Left renal pelvis (tissue), 4 donors: Measurements from ENCODE around the gene DACT2. TPM values are rescaled to one million over a fixed set of nuclear protein-coding genes. Genes with fewer than 3 reads are reported as not detected.
"Not testable (repeated sequence)": the region's sequence is repeated elsewhere in the genome, so short reads cannot be mapped to it uniquely, and the experiment has no call there.

ENCODE experiments used
- DNase-seq, 4 donors: peaks; one replicate each; pipeline ENCODE4 v3.0.0-alpha.2; 2013; ENCODE audit warnings: low read depth in 4 of 4, low spot score in 3 of 4
- polyA plus RNA-seq, 4 donors: library from polyadenylated mRNA; unstranded; fragments of 120-200 nt; gene quantifications; one replicate each; pipeline ENCODE4 v1.2.1, GENCODE V29; 2013; ENCODE audit not compliant: insufficient read length in 4 of 4

Gene DACT2
- polyA plus RNA-seq, 4 donors: 5.1 to 23.6 (median 18.0) TPM

GRCh38 chr6:168285456-168285855, 34.1 kb downstream of the DACT2 start:
- no peak for DNase-seq

GRCh38 chr6:168284187-168284586, 35.4 kb downstream of the DACT2 start:
- DNase-seq: no peak

DNA sequence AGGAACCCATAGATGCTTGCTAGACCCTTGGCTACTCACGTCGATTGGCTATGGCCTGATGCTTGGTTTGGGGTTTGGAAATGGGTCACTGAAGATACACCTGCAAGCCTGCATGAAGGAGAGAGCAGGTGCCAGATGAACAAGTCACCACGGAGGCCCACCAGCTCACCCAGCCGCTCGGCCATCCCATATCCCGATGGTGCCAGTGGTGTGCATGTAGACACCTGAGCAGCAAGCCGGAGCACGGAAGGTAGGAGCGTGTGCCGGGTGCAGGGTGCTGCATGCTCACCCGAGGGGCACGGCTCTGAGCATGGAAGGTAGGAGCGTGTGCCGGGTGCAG, 35.9 kb downstream of the DACT2 start:
- no peak for DNase-seq

GRCh38 chr6:168282985-168283685, 36.4 kb downstream of the DACT2 start:
- no peak for DNase-seq

- DNase-seq: no peak
Measured at GRCh38 chr6:168281826-168282225, 37.8 kb downstream of the DACT2 start.

GRCh38 chr6:168281314-168281713, 38.3 kb downstream of the DACT2 start:
- DNase-seq: not testable (repeated sequence)

- no peak for DNase-seq
Measured at GRCh38 chr6:168280899-168281245, 38.7 kb downstream of the DACT2 start.

DNA sequence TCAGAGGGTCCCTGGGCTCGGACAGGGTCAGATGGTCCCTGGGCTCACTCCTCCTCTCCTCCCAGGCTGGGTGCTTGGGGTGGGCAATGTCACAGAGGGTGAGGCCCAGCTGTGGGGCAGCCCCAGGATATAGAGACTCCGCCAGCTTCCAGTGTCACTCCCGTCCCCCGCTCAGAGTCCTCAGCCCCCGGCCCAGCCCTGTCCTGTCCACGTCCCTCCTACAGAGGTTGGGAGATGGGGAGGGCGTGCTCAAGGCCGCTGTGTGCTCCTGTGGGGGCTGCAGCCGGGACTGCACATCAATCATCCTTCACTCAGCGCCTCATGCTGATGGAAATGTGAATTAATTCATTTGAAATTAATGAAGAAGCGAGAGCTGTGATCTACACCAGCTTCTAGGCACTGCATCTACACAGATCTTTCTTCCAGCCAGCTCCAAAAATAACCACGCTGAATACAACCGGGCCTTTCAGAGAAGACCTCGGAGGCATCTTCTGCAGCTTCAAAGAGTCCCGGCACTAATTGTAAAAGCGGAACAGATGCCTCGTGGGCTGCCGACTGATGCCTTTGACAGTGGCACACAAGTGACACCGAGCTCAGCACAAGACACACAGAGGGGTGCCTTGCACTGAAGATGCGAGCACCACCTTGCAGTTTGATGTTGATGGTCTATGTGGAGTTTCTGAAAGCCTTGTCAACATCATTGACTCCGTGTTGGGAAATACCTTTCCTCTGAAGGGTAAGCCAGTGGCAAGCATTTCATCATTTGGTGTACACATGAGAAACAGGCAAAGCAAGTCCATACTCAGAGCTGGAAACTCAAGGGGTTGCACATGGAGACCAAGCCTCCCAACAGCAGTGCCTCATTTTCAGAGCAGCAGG, 39.3 kb downstream of the DACT2 start:
- no peak for DNase-seq

DNA sequence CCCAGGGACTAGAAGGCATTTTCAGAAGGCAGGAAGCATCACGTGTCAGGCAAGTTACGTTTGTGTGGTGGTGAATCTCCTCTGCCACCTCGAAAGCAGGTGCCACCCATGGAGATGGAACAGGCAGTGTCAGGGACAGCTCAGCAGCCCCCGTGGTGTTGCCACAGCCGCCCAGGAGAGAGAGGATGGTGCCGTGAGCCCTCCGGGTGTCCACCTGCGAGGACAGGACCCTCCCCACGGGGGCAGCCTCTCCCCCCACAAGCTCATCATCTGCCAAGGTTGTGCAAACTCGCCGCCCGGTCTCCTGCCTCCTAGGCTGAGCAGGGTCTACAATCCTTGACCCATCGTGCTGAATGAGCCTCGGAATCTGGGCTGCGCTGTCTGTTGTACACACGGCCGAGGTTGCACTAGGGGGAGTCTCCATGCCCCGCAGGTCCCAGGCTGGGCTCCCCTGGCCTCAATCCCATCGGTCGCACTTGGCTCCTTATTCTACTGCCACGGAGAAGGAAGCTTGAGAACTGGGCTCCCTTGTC, 40.1 kb downstream of the DACT2 start:
- no peak for DNase-seq

- no peak for DNase-seq
Measured at GRCh38 chr6:168278904-168279303, 40.7 kb downstream of the DACT2 start.

DNA sequence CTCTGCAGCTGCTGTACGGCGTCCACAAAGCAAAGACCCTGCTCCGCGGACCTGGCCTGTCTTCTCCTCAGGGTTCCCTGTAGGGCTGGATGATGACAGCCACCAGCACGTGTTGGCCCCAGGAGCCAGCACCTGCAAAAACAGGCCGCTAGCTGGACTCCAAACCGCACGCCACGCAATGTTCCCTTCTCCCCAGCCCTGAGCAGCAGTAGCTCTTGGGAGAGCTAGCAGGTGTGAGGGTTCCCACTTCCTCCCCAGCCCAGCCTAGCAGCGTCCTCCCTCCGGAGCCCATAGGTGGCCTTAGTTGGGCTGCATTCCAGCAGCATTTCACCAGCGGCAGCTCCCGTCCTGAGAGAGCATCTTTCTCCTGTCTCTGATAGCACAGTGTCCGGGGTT, 42.3 kb downstream of the DACT2 start:
- no peak for DNase-seq

DNA sequence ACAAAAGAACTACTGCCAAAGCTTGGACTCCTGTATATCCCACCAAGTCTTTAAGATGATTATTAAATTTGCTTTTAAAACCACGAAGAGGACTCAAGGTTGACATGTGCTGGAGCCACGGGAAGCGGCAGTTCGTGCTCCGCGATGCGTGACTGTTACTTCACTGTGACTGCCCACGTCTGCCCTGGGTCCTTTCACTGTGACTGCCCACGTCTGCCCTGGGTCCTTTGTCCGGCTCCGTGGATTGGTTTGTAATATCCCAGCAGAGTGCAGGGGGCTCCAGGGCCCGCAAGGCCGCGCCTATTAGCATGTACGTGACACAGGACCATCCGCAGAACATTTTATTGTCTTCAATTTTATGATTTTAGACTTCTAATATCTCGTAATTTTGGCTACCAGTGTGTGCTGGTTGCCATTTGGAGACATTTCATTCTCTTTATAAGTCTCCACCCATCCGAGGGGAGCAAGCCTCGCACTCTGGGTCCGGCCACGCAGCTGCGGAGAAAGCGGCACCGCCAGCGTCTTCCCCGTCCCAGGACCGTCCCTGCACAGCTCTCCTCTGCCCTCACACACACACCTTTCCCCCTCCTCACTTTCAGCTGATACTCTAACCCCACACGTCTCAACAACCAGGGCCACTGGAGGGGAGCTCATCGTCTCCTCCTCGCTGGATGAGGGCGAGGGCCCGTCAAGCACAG, 42.9 kb downstream of the DACT2 start:
- no peak for DNase-seq

GRCh38 chr6:168275168-168275567, 44.4 kb downstream of the DACT2 start:
- no peak for DNase-seq

DNA sequence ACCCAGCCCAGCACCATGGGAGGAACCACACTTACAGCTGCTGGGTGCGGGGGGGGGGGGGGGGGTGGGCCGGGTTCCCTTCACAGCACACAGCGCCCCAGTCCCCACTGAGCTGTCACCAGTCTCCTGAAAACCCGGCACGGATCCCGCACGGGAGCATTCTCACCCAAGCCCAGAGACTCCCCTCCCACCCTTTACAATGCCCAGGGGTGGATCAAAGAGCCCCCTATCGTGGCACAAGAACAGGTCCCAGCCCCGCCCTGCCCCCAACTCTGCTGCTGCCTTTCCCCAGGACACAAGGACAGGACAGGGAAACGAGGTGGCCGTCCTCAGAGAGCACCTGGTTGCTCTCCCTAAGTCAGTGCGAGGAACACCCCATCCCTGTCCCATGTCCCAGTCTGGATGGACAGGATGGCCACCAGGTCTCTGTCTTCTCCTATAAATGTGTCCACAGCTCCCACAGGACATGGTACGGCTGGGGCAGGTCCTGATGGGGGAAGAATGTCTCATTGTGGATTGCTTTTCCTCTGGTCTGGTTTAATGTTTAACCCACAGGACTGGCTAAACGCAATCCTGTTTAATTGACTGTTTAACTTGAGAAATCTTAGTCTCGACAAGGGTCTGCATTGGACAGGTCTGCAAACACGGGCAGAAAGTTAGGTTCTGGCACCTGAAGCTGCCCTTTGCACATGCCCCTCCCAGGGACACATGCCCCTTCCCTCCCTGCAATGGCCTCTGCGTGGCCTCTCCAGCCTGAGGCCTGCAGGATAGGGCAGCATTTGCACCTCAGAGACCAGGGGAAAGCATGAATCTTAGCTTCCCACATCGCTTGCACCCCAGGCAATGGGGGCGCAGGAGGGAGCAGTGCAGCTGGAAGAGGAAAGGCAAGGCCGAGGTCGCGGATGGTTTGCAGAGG, 45.3 kb downstream of the DACT2 start:
- peak in 3 of 4 donors; percentile 51 to 66 (median 52) for DNase-seq

- no peak for DNase-seq
Measured at GRCh38 chr6:168273441-168274036, 46.0 kb downstream of the DACT2 start.

DNA sequence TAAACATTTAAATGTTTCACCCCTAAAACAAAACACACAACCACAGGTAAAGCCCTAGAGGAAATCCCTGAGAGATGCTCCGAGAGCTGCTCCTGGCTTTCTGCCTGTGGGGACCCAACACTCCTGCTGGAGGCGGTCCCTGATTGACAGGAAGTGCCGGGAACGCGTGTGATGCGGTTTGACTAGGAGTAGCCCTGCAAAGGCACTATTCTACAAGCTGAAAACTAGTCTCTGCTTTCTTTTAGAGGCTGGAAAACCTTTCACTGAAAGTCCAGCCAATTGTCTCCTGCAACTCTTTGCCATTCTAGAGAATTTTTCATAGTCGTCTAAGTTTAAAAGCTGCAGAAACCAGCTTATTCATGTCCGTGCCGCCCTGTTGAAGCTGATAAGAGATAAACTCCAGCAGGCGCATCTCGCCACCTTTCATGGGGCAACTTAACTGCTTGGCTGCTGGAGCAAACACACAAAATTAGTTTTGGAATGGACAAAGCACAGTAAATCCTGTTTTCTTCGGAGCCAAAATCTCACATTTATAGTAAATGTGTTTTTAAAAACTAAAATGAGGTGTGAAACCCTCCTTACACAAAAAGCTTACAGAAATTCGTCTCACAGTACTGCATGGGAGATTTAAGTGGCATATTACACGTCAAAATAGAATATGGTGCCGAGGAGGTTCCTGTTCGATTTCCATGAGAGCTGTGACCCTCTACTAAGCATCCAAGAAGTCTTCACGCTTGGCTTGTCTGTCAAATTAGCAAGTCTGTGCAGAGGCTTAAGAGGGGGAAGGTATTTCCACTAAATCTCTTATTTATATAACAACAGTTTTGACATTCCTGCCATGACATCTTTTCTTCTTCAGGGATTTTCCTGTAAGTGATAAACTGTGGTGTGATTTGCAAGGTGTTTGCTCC, 46.9 kb downstream of the DACT2 start:
- DNase-seq: no peak

DNA sequence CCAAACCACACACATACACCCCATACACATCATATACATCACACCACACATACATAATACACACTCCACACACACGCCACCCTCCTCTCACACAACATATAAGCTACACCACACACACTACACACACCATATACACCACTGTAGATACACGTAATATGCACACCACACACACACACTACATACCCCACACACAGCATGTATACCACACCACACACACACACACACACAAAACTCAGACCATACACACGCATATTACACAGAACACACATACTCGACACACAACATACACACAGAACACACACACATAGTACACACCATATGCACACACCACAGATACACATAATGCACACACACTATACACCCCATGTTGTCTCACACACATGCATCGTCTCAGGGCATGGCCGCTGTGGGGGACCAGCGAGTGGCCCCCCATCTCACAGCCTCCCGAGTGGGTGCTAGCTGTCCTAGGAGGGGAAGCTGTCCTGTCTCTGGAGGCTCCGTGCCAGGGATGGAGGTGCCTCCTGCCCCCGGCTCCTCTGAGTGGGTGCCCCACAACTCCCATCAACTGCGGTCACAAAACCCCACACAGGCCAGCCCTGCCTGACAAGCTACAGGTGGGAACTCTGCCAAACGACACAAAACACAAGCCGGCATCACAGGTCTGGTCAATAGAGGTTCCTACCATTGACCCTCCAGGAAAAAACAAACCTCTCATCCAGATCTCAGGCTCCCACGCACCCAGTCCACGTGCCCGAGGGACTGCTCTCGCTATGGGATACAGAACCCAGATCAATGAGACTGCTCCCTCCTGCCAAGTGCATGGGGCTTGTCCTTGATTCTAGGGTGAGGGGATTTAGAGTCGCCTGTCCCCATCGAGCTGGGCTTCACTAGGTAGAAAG, 49.1 kb downstream of the DACT2 start:
- no peak for DNase-seq
